Cardiac fibroblast (primary cell): ENCODE results near the gene RNF31.

Source experiments
- DNase-seq, 2 donors: peaks; one replicate each; pipeline versions ENCODE4 v3.0.0 to v3.0.0-alpha.2; 2010; ENCODE audit warnings: low read depth in 2 of 2
- H3K4me3 ChIP-seq, 2 donors: replicated peaks in 1 of 2; 1 replicate in 1 of 2; 2 replicates in 1 of 2; pipeline ENCODE4 v1.5.1; 2011; ENCODE audit warnings: low read depth in 2 of 2, low read length in 2 of 2, mild to moderate bottlenecking in 2 of 2, moderate library complexity in 1 of 2
- TF ChIP-seq, protein P1 (sequence below): IDR thresholded peaks from one replicate; pipeline ENCODE4 v1.5.1; 2011; ENCODE audit warnings: low read depth, mild to moderate bottlenecking, low read length, inconsistent platforms

The RNF31 gene

DNA sequence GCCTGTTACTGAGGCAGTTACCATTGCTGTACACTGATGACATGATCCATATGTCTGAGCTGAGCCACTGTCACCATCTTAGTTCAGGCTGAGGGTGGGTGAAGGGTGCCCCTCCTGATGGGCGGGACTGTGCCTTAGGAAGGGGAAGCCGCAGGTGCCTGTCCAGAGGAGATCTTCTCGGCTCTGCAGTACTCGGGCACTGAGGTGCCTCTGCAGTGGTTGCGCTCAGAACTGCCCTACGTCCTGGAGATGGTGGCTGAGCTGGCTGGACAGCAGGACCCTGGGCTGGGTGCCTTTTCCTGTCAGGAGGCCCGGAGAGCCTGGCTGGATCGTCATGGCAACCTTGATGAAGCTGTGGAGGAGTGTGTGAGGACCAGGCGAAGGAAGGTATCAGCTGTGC lies 3.7 kb downstream of the RNF31 start:
- TF ChIP-seq, protein P1, sequence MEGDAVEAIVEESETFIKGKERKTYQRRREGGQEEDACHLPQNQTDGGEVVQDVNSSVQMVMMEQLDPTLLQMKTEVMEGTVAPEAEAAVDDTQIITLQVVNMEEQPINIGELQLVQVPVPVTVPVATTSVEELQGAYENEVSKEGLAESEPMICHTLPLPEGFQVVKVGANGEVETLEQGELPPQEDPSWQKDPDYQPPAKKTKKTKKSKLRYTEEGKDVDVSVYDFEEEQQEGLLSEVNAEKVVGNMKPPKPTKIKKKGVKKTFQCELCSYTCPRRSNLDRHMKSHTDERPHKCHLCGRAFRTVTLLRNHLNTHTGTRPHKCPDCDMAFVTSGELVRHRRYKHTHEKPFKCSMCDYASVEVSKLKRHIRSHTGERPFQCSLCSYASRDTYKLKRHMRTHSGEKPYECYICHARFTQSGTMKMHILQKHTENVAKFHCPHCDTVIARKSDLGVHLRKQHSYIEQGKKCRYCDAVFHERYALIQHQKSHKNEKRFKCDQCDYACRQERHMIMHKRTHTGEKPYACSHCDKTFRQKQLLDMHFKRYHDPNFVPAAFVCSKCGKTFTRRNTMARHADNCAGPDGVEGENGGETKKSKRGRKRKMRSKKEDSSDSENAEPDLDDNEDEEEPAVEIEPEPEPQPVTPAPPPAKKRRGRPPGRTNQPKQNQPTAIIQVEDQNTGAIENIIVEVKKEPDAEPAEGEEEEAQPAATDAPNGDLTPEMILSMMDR = no peak
- no peak overlapping the region for H3K4me3 ChIP-seq
- DNase-seq = no peak

DNA sequence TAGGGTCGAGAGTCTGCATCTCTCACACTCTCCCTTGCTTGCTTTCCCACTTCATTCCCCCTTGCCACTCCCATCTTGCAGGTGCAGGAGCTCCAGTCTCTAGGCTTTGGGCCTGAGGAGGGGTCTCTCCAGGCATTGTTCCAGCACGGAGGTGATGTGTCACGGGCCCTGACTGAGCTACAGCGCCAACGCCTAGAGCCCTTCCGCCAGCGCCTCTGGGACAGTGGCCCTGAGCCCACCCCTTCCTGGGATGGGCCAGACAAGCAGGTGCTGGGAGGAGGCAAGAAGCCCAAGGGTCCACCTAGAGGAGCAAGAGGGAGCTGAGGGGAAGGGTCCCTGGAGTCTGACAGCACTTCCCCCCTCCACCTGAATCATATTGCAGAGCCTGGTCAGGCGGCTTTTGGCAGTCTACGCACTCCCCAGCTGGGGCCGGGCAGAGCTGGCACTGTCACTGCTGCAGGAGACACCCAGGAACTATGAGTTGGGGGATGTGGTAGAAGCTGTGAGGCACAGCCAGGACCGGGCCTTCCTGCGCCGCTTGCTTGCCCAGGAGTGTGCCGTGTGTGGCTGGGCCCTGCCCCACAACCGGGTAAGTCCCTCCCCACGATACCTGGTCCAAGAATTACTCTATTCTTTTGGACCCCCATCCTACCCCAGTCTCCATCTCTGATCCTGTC lies 4.2 kb downstream of the RNF31 start:
- no peak for DNase-seq
- no peak overlapping the region for H3K4me3 ChIP-seq
- TF ChIP-seq, protein P1 = no peak

DNA sequence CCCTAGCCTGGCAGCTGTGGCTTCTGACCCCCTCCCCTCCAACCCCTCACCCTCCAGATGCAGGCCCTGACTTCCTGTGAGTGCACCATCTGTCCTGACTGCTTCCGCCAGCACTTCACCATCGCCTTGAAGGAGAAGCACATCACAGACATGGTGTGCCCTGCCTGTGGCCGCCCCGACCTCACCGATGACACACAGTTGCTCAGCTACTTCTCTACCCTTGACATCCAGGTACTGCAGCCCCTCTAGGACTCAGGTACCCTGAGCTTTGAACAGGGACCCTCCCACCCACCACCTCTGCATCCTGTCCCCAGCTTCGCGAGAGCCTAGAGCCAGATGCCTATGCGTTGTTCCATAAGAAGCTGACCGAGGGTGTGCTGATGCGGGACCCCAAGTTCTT lies 7.8 kb downstream of the RNF31 start:
- no peak for DNase-seq
- TF ChIP-seq, protein P1 = no peak
- H3K4me3 ChIP-seq = no peak overlapping the region

DNA sequence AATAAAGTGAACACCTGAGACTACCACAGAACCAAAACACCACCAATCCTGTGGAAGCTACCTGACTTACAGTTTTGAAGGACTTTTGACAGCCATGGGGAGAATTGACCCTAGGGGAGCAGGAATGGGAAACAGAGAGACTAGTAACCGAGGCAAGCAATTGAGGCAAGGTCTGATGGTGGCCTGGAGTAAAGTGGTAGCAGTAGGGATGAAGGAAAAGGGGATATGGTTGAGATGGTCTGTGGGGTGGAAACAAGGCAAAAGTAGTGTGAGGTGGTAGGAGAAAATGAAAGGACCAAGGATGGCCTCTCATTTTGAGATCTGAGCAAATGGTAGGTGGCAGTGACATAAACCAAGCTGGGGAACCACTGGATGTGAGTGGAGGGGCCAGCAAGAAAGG lies 9.5 kb downstream of the RNF31 start:
- no peak overlapping the region for H3K4me3 ChIP-seq
- no peak for DNase-seq
- TF ChIP-seq, protein P1 = no peak

DNA sequence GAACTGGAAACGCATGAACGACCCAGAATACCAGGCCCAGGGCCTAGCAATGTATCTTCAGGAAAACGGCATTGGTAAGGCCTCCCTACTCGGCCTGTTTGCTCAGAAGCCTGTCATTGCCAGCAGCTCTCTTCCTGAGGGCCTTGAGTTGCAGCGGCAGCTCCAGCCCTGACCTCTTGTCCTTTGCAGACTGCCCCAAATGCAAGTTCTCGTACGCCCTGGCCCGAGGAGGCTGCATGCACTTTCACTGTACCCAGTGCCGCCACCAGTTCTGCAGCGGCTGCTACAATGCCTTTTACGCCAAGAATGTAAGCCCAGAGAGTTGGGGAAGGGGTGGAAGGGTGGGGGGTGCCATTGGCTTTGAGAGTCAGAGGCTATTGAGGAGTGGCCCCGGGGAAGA lies 10.0 kb downstream of the RNF31 start:
- no peak for DNase-seq
- H3K4me3 ChIP-seq = no peak overlapping the region
- TF ChIP-seq, protein P1 = no peak

- no peak overlapping the region for H3K4me3 ChIP-seq
- TF ChIP-seq, protein P1 = no peak
- DNase-seq = no peak
Measured at GRCh38 chr14:24159777-24160498, 12.6 kb downstream of the RNF31 start.
